Glutamatergic neuron (in vitro differentiated cells): ENCODE measurements around the gene MKS1. TPM values are rescaled to one million over a fixed set of nuclear protein-coding genes. Genes with fewer than 3 reads are reported as not detected.

Experiments used
- DNase-seq: peaks from one replicate; pipeline ENCODE4 v3.0.0; 2022
- H3K27ac Mint-ChIP-seq: one replicate; pipeline ENCODE4 v1.8.0; 2020; ENCODE audit warnings: mild to moderate bottlenecking, mixed read lengths, inconsistent platforms; ENCODE audit not compliant: unreplicated experiment
- H3K27me3 Mint-ChIP-seq: one replicate; pipeline ENCODE4 v1.8.0; 2020; ENCODE audit warnings: mild to moderate bottlenecking, moderate library complexity, mixed read lengths, inconsistent platforms; ENCODE audit not compliant: unreplicated experiment
- H3K36me3 Mint-ChIP-seq: one replicate; pipeline ENCODE4 v1.8.0; 2020; ENCODE audit warnings: mild to moderate bottlenecking, mixed read lengths, inconsistent platforms; ENCODE audit not compliant: unreplicated experiment
- H3K4me1 Mint-ChIP-seq: one replicate; pipeline ENCODE4 v1.8.0; 2020; ENCODE audit warnings: mild to moderate bottlenecking, low read depth, mixed read lengths, inconsistent platforms; ENCODE audit not compliant: unreplicated experiment
- H3K4me3 Mint-ChIP-seq: one replicate; pipeline ENCODE4 v1.8.0; 2020; ENCODE audit warnings: mild to moderate bottlenecking, mixed read lengths, inconsistent platforms; ENCODE audit not compliant: unreplicated experiment
- H3K9me3 Mint-ChIP-seq: one replicate; pipeline ENCODE4 v1.8.0; 2020; ENCODE audit warnings: mild to moderate bottlenecking, moderate library complexity, mixed read lengths, inconsistent platforms; ENCODE audit not compliant: unreplicated experiment
- total RNA-seq: library from RNA; stranded (reverse); fragmentation: NEBNext Ultra II Directional; extraction: Animal tissue kit (Norgen Biotek cat#: 25700); gene quantifications from one replicate; pipeline ENCODE4 v1.2.1, GENCODE V29; 2021; ENCODE audit not compliant: unreplicated experiment
- TF ChIP-seq, protein P1 (sequence below): fragments of 200-600 bp; sonication (generic); IDR thresholded peaks from one replicate; pipeline ENCODE4 v1.5.0; 2021; ENCODE audit not compliant: partially characterized antibody, unreplicated experiment

MKS1 gene
- total RNA-seq, 1 donor from 2014 or later: 41.8 TPM

DNA sequence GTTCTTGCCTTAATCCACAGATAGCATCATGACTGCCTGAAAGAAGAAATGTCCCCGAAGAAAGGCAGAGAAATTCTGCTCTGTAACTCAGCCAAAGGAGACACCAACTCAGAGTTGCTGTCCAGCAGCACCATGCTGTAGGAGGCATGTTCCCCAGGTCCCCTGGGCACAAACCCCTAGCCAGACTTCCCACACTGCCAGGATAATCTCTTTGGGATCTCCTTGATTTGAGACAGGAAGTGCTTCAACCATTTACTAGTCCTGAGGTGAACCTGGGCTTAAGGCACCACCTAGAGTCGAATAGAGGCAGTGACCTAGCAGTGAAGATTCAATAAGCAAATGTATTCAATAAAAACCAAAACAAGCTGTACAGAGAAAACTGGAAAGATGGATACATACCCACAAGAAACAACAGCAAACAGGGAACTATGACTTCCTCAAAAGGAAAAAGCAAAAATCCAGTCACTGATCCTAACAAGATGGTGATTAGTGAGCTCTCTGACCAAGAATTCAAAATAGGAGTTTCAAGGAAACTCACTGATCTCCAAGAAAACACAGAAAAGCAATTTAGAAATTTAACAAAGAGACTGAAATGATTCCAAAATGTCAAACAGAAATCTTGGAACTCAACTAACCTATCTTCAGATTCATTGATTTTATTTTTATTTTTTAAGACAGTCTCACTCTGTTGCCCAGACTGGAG lies 46.5 kb downstream of the MKS1 start:
- TF ChIP-seq, protein P1, sequence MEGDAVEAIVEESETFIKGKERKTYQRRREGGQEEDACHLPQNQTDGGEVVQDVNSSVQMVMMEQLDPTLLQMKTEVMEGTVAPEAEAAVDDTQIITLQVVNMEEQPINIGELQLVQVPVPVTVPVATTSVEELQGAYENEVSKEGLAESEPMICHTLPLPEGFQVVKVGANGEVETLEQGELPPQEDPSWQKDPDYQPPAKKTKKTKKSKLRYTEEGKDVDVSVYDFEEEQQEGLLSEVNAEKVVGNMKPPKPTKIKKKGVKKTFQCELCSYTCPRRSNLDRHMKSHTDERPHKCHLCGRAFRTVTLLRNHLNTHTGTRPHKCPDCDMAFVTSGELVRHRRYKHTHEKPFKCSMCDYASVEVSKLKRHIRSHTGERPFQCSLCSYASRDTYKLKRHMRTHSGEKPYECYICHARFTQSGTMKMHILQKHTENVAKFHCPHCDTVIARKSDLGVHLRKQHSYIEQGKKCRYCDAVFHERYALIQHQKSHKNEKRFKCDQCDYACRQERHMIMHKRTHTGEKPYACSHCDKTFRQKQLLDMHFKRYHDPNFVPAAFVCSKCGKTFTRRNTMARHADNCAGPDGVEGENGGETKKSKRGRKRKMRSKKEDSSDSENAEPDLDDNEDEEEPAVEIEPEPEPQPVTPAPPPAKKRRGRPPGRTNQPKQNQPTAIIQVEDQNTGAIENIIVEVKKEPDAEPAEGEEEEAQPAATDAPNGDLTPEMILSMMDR: no peak
- Mint-ChIP-seq H3K27me3 (peaks cover 2% of the 10 kb centered on the region), H3K4me3 (no peak overlapping the region), H3K4me1 (no peaks in the 10 kb centered on the region), H3K36me3 (no peaks in the 10 kb centered on the region), H3K27ac (no peak overlapping the region), H3K9me3 (no peaks in the 10 kb centered on the region)
- DNase-seq: no peak

DNA sequence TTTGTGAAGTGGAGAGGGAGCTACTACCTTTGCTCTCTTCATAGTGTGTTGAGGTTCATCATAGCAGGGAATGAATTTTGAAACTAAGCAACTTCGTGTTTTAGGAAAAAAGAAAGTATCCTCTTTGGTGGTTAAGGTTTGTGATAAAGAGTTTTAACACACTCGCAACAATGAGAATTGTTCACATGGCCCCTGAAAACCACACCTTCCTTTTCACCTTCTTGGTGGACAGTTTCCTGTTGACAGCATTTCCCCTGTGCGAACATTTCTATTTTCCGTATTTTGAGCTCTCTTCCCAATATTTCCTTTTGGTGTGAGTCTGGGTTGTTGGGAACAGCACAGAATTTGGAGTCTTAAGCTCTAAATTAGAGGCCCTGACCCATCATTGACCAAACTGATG lies 48.4 kb downstream of the MKS1 start:
- Mint-ChIP-seq H3K27ac (no peak overlapping the region), H3K27me3 (peaks cover 4% of the 10 kb centered on the region), H3K4me1 (no peaks in the 10 kb centered on the region), H3K36me3 (no peaks in the 10 kb centered on the region), H3K9me3 (no peaks in the 10 kb centered on the region), H3K4me3 (no peak overlapping the region)
- TF ChIP-seq, protein P1: no peak
- no peak for DNase-seq

DNA sequence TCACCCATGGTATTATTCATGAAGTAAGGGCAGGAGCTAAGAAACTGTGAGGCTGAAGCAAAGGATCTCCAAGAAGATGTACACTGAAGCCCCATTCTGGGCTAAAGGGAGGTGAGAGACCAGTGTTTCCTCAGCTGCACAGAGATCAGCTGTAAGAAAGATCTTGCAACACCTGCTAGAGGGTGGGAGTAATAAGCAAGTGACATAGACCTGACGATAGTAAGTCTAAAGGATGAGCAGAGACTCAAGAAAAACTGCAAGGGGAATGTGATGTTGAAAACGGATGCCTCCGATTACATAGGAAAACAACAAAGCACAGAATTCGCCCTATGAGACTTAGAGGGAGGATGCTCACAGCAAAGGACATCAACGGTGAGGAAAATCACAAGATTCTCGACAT lies 52.4 kb downstream of the MKS1 start, which contains the start of gene OR4D2:
Gene OR4D2 (plus strand): TSS at position 301 of the 400 bp plus-strand sequence. CDS start 2,674 bp downstream, outside the sequence.
- Mint-ChIP-seq H3K27me3 (peaks cover 4% of the 10 kb centered on the region), H3K9me3 (no peaks in the 10 kb centered on the region), H3K36me3 (no peaks in the 10 kb centered on the region), H3K4me1 (no peaks in the 10 kb centered on the region), H3K27ac (no peak within 1 kb of the TSS), H3K4me3 (no peak within 1 kb of the TSS)
- DNase-seq: no peak
- TF ChIP-seq, protein P1: no peak

DNA sequence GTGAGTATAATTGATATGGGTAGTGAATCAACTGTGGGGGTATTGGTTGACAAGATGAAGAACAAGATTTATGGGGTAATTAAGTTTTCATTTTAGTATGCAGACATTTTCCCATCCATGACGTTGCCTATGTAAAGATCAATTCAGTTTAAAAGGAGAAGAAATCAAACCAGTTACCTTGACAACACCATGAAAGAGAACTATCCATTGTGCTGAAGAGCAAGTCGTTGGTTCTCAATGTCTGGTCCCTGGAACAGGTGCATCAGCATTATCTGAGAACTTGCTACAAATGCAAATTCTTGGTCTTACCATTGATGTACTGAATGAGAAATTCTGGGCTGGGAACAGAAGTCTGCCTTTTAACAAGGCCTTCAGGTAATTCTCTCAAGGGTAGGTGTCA lies 53.1 kb downstream of the MKS1 start:
- TF ChIP-seq, protein P1: no peak
- H3K27me3 Mint-ChIP-seq: peaks cover 4% of the 10 kb centered on the region
- H3K4me3 Mint-ChIP-seq: no peak overlapping the region
- DNase-seq: no peak
- no peaks in the 10 kb centered on the region for H3K9me3 Mint-ChIP-seq
- no peaks in the 10 kb centered on the region for H3K36me3 Mint-ChIP-seq
- H3K27ac Mint-ChIP-seq: no peak overlapping the region
- H3K4me1 Mint-ChIP-seq: no peaks in the 10 kb centered on the region

DNA sequence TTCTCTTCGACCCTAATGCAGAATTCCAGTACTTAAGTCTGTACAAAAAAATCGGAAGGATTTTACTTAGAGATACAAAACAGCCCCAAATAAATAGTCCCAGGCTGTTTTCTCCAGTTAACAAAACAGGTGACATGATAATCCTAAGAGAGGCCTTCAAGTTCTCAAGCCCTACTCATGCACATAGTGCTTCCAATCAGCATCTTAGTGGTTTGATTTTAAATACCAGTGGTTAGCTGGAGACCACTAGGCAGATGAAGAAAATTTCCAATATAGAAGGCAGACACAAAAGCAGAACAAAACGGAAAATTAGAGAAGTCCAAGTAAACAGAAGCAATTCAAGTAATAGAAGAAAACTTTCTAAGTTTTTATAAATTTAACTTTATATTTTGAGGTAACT lies 57.5 kb downstream of the MKS1 start:
- peaks cover 4% of the 10 kb centered on the region for H3K4me1 Mint-ChIP-seq
- TF ChIP-seq, protein P1: no peak
- H3K27ac Mint-ChIP-seq: no peak overlapping the region
- peaks cover 10% of the 10 kb centered on the region for H3K27me3 Mint-ChIP-seq
- no peak overlapping the region for H3K4me3 Mint-ChIP-seq
- DNase-seq: no peak
- no peaks in the 10 kb centered on the region for H3K36me3 Mint-ChIP-seq
- H3K9me3 Mint-ChIP-seq: no peaks in the 10 kb centered on the region
